Stimulated activated naive CD8-positive, alpha-beta T cell treated with anti-CD3 and anti-CD28 coated beads, Interleukin-15, Interleukin-2, amounts not matched to agents 100 ng/mL and 50 ng/mL, for 24 hours (primary cell): ENCODE measurements around the gene EEF1A1.
"Not testable (repeated sequence)": the region's sequence is repeated elsewhere in the genome, so short reads cannot be mapped to it uniquely, and the experiment has no call there.

Source experiments
- H3K27ac Mint-ChIP-seq: one replicate; pipeline ENCODE4 v1.8.0; 2021; ENCODE audit warnings: mild to moderate bottlenecking, mixed read lengths
- H3K27me3 Mint-ChIP-seq: one replicate; pipeline ENCODE4 v1.8.0; 2021; ENCODE audit warnings: mixed read lengths
- H3K36me3 Mint-ChIP-seq: one replicate; pipeline ENCODE4 v1.8.0; 2021; ENCODE audit warnings: low read depth, mixed read lengths
- H3K4me1 Mint-ChIP-seq: one replicate; pipeline ENCODE4 v1.8.0; 2021; ENCODE audit warnings: low read depth, mixed read lengths
- H3K4me3 Mint-ChIP-seq: one replicate; pipeline ENCODE4 v1.8.0; 2021; ENCODE audit warnings: mild to moderate bottlenecking, mixed read lengths
- H3K9me3 Mint-ChIP-seq: one replicate; pipeline ENCODE4 v1.8.0; 2021; ENCODE audit warnings: mixed read lengths

The EEF1A1 gene

GRCh38 chr6:73518982-73519881, 1.6 kb downstream of the EEF1A1 start:
- Mint-ChIP-seq H3K36me3 (peaks cover 66% of the 10 kb centered on the region), H3K4me1 (peaks cover 78% of the 10 kb centered on the region), H3K4me3 (peak overlapping the region; percentile 99), H3K27ac (peak overlapping the region; percentile 100)
- not testable (repeated sequence) for H3K27me3 Mint-ChIP-seq, H3K9me3 Mint-ChIP-seq

- Mint-ChIP-seq H3K4me3 (peak overlapping the region; percentile 99), H3K27ac (peak overlapping the region; percentile 100), H3K36me3 (peaks cover 66% of the 10 kb centered on the region), H3K4me1 (peaks cover 73% of the 10 kb centered on the region)
- not testable (repeated sequence) for H3K9me3 Mint-ChIP-seq, H3K27me3 Mint-ChIP-seq
Measured at GRCh38 chr6:73518100-73518981, 2.5 kb downstream of the EEF1A1 start.

GRCh38 chr6:73516514-73517489, 4.0 kb downstream of the EEF1A1 start:
- H3K36me3 Mint-ChIP-seq = peaks cover 70% of the 10 kb centered on the region
- peaks cover 62% of the 10 kb centered on the region for H3K4me1 Mint-ChIP-seq
- H3K4me3 Mint-ChIP-seq = peak overlapping the region; percentile 99
- peaks cover 10% of the 10 kb centered on the region for H3K27me3 Mint-ChIP-seq
- peak overlapping the region; percentile 100 for H3K27ac Mint-ChIP-seq
- H3K9me3 Mint-ChIP-seq = no peaks in the 10 kb centered on the region

- peak overlapping the region; percentile 100 for H3K27ac Mint-ChIP-seq
- H3K27me3 Mint-ChIP-seq = peaks cover 7% of the 10 kb centered on the region
- H3K36me3 Mint-ChIP-seq = peaks cover 61% of the 10 kb centered on the region
- peaks cover 52% of the 10 kb centered on the region for H3K4me1 Mint-ChIP-seq
- no peaks in the 10 kb centered on the region for H3K9me3 Mint-ChIP-seq
- peak overlapping the region; percentile 99 for H3K4me3 Mint-ChIP-seq
Measured at GRCh38 chr6:73515204-73515655, 5.6 kb downstream of the EEF1A1 start.

DNA sequence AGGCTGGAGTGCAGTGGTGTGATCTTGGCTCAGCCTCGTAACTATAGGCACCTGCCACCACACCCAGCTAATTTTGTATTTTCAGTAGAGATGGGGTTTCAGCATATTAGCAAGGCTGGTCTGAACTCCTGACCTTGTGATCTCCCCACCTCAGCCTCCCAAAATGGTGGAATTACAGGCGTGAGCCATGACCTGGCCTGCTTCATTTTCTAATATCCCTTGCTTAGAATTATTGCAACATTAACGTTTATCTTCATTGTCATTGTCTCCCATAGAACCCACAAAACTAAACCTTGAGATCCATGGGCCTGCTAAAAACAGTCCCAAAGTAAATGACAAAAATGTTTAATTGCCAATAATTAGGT, 6.1 kb downstream of the EEF1A1 start:
- Mint-ChIP-seq H3K27ac (peak overlapping the region; percentile 100), H3K4me1 (peaks cover 47% of the 10 kb centered on the region), H3K4me3 (peak overlapping the region; percentile 99), H3K27me3 (peaks cover 4% of the 10 kb centered on the region), H3K36me3 (peaks cover 56% of the 10 kb centered on the region), H3K9me3 (no peaks in the 10 kb centered on the region)

GRCh38 chr6:73513496-73513854, 7.4 kb downstream of the EEF1A1 start:
- no peaks in the 10 kb centered on the region for H3K27me3 Mint-ChIP-seq
- peak overlapping the region; percentile 35 for H3K4me3 Mint-ChIP-seq
- H3K4me1 Mint-ChIP-seq = peaks cover 37% of the 10 kb centered on the region
- H3K9me3 Mint-ChIP-seq = no peaks in the 10 kb centered on the region
- peaks cover 44% of the 10 kb centered on the region for H3K36me3 Mint-ChIP-seq
- peak overlapping the region; percentile 5 for H3K27ac Mint-ChIP-seq

- Mint-ChIP-seq H3K9me3 (no peaks in the 10 kb centered on the region), H3K4me1 (peaks cover 23% of the 10 kb centered on the region), H3K36me3 (peaks cover 29% of the 10 kb centered on the region), H3K27ac (peak overlapping the region; percentile 43), H3K27me3 (no peaks in the 10 kb centered on the region), H3K4me3 (no peak overlapping the region)
Measured at GRCh38 chr6:73511796-73512195, 9.0 kb downstream of the EEF1A1 start.

- Mint-ChIP-seq H3K27ac (peak overlapping the region; percentile 2), H3K4me1 (peaks cover 4% of the 10 kb centered on the region), H3K27me3 (no peaks in the 10 kb centered on the region), H3K9me3 (no peaks in the 10 kb centered on the region), H3K36me3 (peaks cover 9% of the 10 kb centered on the region), H3K4me3 (no peak overlapping the region)
Measured at GRCh38 chr6:73509851-73510250, 11.0 kb downstream of the EEF1A1 start.

DNA sequence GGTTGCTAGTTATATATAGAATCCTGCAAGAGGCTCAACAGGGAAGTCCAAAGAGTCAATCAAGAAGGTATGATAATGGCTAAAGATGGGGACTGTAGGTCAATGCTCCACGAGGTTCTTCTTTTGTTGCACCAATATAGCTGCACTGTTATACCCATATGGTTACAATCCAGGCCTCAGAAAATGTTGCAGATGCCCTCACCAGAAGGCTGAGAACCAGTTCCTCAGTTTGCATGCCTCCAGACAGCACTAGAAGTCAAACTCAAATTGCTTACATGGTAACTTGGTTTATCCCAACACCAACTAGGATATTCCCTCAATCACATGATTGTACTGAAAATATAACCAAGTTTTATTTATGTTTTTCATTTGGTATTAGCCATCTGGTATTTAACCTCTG, 12.1 kb downstream of the EEF1A1 start:
- Mint-ChIP-seq H3K4me3 (no peak overlapping the region), H3K27me3 (no peaks in the 10 kb centered on the region), H3K36me3 (peaks cover 13% of the 10 kb centered on the region), H3K27ac (no peak overlapping the region), H3K9me3 (no peaks in the 10 kb centered on the region), H3K4me1 (no peaks in the 10 kb centered on the region)

DNA sequence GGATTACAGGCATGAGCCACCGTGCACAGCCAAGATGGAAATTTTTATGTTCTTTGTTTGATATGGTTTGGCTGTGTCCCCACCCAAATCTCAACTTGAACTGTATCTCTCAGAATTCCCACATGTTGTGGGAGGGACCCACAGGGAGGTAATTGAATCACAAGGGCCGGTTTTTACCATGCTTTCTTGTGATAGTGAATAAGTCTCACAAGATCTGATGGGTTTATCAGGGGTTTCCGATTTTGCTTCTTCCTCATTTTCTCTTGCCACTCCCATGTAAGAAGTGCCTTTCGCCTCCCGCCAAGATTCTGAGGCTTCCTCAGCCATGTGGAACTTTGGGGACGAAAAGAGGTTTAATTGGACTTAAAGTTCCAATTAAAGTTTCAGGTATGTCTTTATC, 14.6 kb downstream of the EEF1A1 start:
- H3K27ac Mint-ChIP-seq = no peak overlapping the region
- no peaks in the 10 kb centered on the region for H3K9me3 Mint-ChIP-seq
- H3K4me3 Mint-ChIP-seq = no peak overlapping the region
- H3K27me3 Mint-ChIP-seq = no peaks in the 10 kb centered on the region
- peaks cover 15% of the 10 kb centered on the region for H3K36me3 Mint-ChIP-seq
- no peaks in the 10 kb centered on the region for H3K4me1 Mint-ChIP-seq

DNA sequence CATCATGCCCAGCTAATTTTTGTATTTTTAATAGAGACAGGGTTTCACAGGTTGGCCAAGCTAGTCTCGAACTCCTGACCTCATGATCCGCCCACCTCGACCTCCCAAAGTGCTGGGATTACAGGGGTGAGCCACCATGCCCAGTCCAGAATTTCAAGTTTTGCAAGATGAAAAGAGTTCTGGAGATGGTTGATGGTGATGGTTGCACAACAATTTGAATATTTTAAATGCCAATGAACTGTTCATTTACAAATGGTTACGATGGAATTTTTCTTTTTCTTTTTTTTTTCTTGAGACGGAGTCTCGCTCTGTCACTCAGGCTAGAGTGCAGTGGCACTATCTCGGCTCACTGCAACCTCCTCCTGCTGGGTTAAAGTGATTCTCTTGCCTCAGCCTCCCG, 15.1 kb downstream of the EEF1A1 start:
- not testable (repeated sequence) for H3K4me1 Mint-ChIP-seq, H3K27me3 Mint-ChIP-seq, H3K27ac Mint-ChIP-seq, H3K4me3 Mint-ChIP-seq, H3K9me3 Mint-ChIP-seq
- peaks cover 21% of the 10 kb centered on the region for H3K36me3 Mint-ChIP-seq

DNA sequence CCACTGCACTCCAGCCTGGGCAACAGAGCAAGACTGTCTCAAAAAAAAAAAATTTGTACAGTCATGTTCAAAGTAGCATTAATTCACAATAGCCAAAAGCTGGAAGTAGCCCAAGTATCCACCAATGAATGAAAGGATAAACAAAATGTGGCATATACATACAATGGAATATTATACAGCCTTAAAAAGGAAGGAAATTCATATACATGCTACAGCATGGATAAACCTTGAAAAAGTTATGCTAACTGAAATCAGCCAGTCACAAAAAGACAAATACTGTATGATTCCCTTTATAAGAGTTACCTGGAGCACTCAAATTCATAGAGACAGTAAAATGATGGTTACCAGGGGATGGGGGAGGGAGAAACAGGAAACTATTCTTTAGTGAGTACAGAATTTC, 15.7 kb downstream of the EEF1A1 start:
- Mint-ChIP-seq H3K36me3 (peaks cover 25% of the 10 kb centered on the region), H3K4me3 (no peak overlapping the region), H3K9me3 (no peaks in the 10 kb centered on the region), H3K4me1 (no peaks in the 10 kb centered on the region), H3K27me3 (no peaks in the 10 kb centered on the region), H3K27ac (no peak overlapping the region)

GRCh38 chr6:73504160-73504559, 16.7 kb downstream of the EEF1A1 start:
- Mint-ChIP-seq H3K4me1 (no peaks in the 10 kb centered on the region), H3K27ac (no peak overlapping the region), H3K9me3 (no peaks in the 10 kb centered on the region)

GRCh38 chr6:73503027-73503772, 17.6 kb downstream of the EEF1A1 start:
- H3K9me3 Mint-ChIP-seq = no peaks in the 10 kb centered on the region
- H3K36me3 Mint-ChIP-seq = peaks cover 35% of the 10 kb centered on the region
- H3K27me3 Mint-ChIP-seq = no peaks in the 10 kb centered on the region
- H3K27ac Mint-ChIP-seq = peak overlapping the region; percentile 26
- no peak overlapping the region for H3K4me3 Mint-ChIP-seq
- no peaks in the 10 kb centered on the region for H3K4me1 Mint-ChIP-seq

More at GRCh38 chr6:73504160-73504559, 16.7 kb downstream of the EEF1A1 start:
- Mint-ChIP-seq H3K27me3 (no peaks in the 10 kb centered on the region), H3K36me3 (peaks cover 29% of the 10 kb centered on the region), H3K4me3 (no peak overlapping the region)
